ENCODE data around the gene ERMARD.

Gene ERMARD

DNA sequence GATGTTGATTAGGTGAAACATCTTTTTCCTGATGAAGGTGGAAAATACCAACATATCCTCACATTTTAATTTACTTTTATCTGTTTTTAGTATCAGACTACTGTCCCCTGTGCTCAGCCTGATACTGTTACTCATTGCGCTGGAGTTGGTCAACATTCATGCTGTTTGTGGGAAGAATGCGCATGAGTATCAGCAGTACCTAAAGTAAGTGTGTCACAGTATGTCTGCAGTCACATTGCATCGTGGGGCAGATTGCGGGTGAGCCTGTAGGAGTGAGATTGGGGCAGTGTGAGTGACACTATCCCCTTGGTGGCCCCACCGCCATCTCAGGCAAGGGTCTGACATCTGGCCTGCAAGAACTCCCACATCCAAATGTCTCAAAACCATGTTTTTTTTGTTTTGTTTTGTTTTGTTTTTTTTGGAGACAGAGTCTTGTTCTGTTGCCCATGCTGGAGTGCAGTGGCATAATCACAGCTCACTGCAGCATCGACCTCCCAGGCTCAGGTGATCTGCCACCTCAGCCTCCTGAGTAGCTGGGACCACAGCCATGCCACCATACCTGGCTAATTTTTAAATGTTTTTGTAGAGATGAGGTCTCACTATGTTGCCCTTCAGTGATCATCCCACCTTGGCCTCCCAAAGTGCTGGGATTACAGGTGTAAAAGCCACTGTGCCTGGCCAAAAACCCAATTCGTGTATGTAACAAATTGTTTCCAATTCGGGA is 27.8 kb downstream of the ERMARD start:
- Histone ChIP-seq H3K27ac (ENCODE audit: low read depth, low read length) (no peak overlapping the region), H3K27me3 (ENCODE audit: control insufficient read depth, insufficient read depth, low read length) (no peaks in the 10 kb centered on the region), H3K36me3 (ENCODE audit: control insufficient read depth, insufficient read depth, low read length) (peaks cover 9% of the 10 kb centered on the region), H3K4me1 (ENCODE audit: control insufficient read depth, insufficient read depth, low read length) (no peaks in the 10 kb centered on the region), H3K4me3 (ENCODE audit: low read length) (no peak overlapping the region), H3K9ac (ENCODE audit: low read length) (no peak overlapping the region)

GRCh38 chr6:169779896-169780295 is 28.5 kb downstream of the ERMARD start:
- Histone ChIP-seq H3K4me3 (ENCODE audit: low read length) (no peak overlapping the region), H3K27me3 (ENCODE audit: control insufficient read depth, insufficient read depth, low read length) (no peaks in the 10 kb centered on the region), H3K4me1 (ENCODE audit: control insufficient read depth, insufficient read depth, low read length) (no peaks in the 10 kb centered on the region), H3K27ac (ENCODE audit: low read depth, low read length) (no peak overlapping the region), H3K36me3 (ENCODE audit: control insufficient read depth, insufficient read depth, low read length) (peaks cover 9% of the 10 kb centered on the region), H3K9ac (ENCODE audit: low read length) (no peak overlapping the region)

DNA sequence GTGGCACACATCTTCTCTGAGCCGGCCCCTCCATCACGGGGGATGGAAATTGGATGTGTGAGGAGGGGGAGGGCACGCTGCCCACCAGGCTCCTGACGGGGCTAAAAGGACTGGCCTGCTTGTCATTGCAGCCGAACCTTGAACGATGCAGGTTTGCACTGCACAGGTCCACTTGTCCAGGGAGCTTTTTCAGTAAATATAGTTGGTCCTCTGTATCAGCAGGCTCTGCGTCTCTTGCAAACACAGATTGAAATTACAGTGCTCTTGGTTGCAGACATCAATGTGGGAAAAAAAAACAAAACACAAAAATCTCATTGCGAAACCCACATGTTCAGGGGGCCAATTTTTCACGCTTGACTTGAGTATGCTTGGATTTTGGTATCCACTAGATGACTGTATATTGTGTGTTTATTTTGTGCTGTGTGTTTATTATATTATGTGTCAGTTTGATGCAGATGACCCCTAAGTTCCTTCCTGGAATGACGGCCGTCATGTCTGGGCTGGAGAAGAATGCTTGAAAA is 29.2 kb downstream of the ERMARD start:
- no peaks in the 10 kb centered on the region for H3K4me1 ChIP-seq (ENCODE audit: control insufficient read depth, insufficient read depth, low read length)
- no peaks in the 10 kb centered on the region for H3K27me3 ChIP-seq (ENCODE audit: control insufficient read depth, insufficient read depth, low read length)
- peaks cover 9% of the 10 kb centered on the region for H3K36me3 ChIP-seq (ENCODE audit: control insufficient read depth, insufficient read depth, low read length)
- no peak overlapping the region for H3K27ac ChIP-seq (ENCODE audit: low read depth, low read length)
- no peak overlapping the region for H3K4me3 ChIP-seq (ENCODE audit: low read length)
- no peak overlapping the region for H3K9ac ChIP-seq (ENCODE audit: low read length)

DNA sequence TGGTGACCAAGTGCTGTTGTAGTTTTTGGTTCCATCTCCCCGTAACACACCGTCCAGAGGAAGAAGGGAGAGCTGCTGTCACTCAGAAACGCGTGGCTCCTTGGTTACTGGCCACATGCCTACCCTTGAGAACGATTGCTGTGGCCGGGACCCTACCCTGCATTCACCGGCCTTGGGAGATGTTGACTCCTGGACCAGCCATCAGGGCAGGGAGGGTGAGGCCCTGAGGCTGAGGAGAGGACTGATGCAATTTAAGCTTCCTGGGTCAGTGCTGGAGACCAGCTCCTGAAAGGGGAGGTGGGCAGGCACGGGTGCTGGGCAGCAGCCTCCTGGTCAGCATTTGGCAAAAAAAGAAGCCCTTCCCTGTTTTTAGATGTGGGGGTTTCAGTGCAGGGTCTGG is 31.5 kb downstream of the ERMARD start:
- Histone ChIP-seq H3K9ac (ENCODE audit: low read length) (no peak overlapping the region), H3K27ac (ENCODE audit: low read depth, low read length) (no peak overlapping the region), H3K4me3 (ENCODE audit: low read length) (no peak overlapping the region), H3K36me3 (ENCODE audit: control insufficient read depth, insufficient read depth, low read length) (no peaks in the 10 kb centered on the region), H3K27me3 (ENCODE audit: control insufficient read depth, insufficient read depth, low read length) (no peaks in the 10 kb centered on the region), H3K4me1 (ENCODE audit: control insufficient read depth, insufficient read depth, low read length) (no peaks in the 10 kb centered on the region)

DNA sequence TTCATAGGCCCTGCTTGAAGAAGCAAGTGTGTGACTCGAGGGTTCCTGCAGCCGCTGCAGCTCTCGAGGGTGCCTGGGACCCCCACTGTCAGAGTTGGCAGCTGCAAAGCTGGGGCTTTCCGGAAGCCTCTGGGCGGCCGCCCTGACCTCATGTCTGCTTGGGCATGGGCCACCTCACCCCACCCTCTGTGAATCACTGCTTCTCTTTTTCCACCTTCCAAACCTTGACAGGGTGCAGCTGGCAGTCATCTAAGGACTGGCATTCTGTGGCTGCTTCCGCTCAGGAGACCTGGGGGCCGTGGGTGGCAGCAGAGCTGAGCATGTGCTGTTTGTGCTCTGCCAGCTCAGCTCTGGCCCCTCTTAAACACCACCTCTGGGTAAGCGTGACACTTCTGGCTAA is 32.0 kb downstream of the ERMARD start:
- no peaks in the 10 kb centered on the region for H3K36me3 ChIP-seq (ENCODE audit: control insufficient read depth, insufficient read depth, low read length)

GRCh38 chr6:169783971-169784820 is 32.8 kb downstream of the ERMARD start:
- Histone ChIP-seq H3K27me3 (ENCODE audit: control insufficient read depth, insufficient read depth, low read length) (no peaks in the 10 kb centered on the region), H3K36me3 (ENCODE audit: control insufficient read depth, insufficient read depth, low read length) (no peaks in the 10 kb centered on the region), H3K4me3 (ENCODE audit: low read length) (no peak overlapping the region), H3K4me1 (ENCODE audit: control insufficient read depth, insufficient read depth, low read length) (no peaks in the 10 kb centered on the region), H3K9ac (ENCODE audit: low read length) (no peak overlapping the region), H3K27ac (ENCODE audit: low read depth, low read length) (no peak overlapping the region)

More for the DNA sequence above, 32.0 kb downstream of the ERMARD start:
- no peaks in the 10 kb centered on the region for H3K4me1 ChIP-seq (ENCODE audit: control insufficient read depth, insufficient read depth, low read length)
- no peak overlapping the region for H3K27ac ChIP-seq (ENCODE audit: low read depth, low read length)
- no peak overlapping the region for H3K9ac ChIP-seq (ENCODE audit: low read length)
- no peak overlapping the region for H3K4me3 ChIP-seq (ENCODE audit: low read length)
- no peaks in the 10 kb centered on the region for H3K27me3 ChIP-seq (ENCODE audit: control insufficient read depth, insufficient read depth, low read length)

DNA sequence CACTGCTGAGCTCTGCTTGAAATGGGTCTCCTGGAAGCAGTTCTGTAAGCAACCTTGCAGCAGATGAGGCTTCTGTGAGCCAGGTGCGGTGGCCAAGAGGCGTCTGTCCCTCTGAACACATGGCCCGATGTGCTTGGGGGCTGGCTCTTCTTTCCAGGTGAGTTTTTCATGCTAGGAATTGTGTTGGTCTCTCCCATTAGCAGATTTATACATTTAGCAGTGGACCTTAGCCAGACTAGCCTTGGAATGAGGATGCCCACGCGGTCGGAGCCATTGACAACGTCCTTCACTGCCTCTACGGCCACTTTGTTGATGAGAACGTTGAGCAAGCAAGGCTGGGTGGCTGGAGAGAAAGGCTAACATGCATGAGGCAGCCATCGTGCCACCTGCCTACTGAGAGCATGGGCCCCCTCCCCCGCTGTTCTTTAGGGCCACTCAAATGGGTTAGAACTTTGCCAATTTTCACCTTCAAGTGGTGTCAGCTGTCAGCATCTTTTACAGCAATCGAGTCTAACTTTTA is 33.5 kb downstream of the ERMARD start:
- Histone ChIP-seq H3K9ac (ENCODE audit: low read length) (no peak overlapping the region), H3K27me3 (ENCODE audit: control insufficient read depth, insufficient read depth, low read length) (no peaks in the 10 kb centered on the region), H3K27ac (ENCODE audit: low read depth, low read length) (no peak overlapping the region), H3K4me3 (ENCODE audit: low read length) (no peak overlapping the region), H3K36me3 (ENCODE audit: control insufficient read depth, insufficient read depth, low read length) (no peaks in the 10 kb centered on the region), H3K4me1 (ENCODE audit: control insufficient read depth, insufficient read depth, low read length) (no peaks in the 10 kb centered on the region)

DNA sequence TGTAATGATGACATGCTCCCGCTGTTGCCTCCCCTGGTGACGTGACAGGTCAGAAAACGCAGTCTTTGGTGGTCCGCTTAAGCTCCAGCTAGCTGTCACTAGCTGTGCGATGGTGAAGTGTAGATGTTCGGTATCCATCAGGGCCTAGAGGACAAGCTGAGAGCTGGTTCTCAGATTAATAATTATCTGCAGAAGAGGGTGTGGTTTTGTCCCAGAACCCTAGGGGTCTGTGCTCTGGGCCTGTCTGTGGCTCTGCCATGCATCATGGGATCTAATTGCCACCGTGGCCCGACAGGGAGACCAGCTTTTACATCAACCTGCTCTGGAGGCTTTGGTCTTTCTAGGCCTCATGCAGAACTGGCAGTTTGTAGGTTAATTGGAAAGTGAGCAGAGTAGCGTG is 34.1 kb downstream of the ERMARD start:
- Histone ChIP-seq H3K36me3 (ENCODE audit: control insufficient read depth, insufficient read depth, low read length) (no peaks in the 10 kb centered on the region), H3K9ac (ENCODE audit: low read length) (no peak overlapping the region), H3K27ac (ENCODE audit: low read depth, low read length) (no peak overlapping the region), H3K4me3 (ENCODE audit: low read length) (no peak overlapping the region), H3K27me3 (ENCODE audit: control insufficient read depth, insufficient read depth, low read length) (no peaks in the 10 kb centered on the region), H3K4me1 (ENCODE audit: control insufficient read depth, insufficient read depth, low read length) (no peaks in the 10 kb centered on the region)

- no peak overlapping the region for H3K27ac ChIP-seq (ENCODE audit: low read depth, low read length)
- H3K9ac ChIP-seq (ENCODE audit: low read length), result no peak overlapping the region
- no peaks in the 10 kb centered on the region for H3K27me3 ChIP-seq (ENCODE audit: control insufficient read depth, insufficient read depth, low read length)
- H3K4me3 ChIP-seq (ENCODE audit: low read length), result no peak overlapping the region
- H3K4me1 ChIP-seq (ENCODE audit: control insufficient read depth, insufficient read depth, low read length), result no peaks in the 10 kb centered on the region
- H3K36me3 ChIP-seq (ENCODE audit: control insufficient read depth, insufficient read depth, low read length), result no peaks in the 10 kb centered on the region
Measured at GRCh38 chr6:169786349-169786748, 34.9 kb downstream of the ERMARD start.

DNA sequence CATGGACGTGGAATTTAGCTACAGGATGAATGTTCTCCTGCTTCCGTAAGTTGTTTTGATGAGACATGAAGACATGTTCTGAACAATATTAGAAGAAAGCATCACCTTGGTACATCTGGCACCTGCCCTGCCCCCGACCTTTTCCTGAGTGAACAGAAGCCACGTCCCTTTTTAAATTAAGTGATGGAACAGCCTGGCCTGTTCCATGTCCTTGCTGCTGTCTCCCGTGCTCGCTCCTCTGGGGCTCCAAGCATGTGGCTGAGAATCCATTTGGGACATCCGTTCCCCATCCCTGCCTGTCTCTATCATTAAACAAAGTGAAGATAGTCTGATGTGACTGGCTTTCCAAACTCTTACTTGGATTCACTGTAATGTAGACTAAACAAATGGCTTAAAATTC is 36.4 kb downstream of the ERMARD start:
- Histone ChIP-seq H3K4me3 (ENCODE audit: low read length) (no peak overlapping the region), H3K9ac (ENCODE audit: low read length) (no peak overlapping the region), H3K27me3 (ENCODE audit: control insufficient read depth, insufficient read depth, low read length) (no peaks in the 10 kb centered on the region), H3K4me1 (ENCODE audit: control insufficient read depth, insufficient read depth, low read length) (no peaks in the 10 kb centered on the region), H3K27ac (ENCODE audit: low read depth, low read length) (no peak overlapping the region), H3K36me3 (ENCODE audit: control insufficient read depth, insufficient read depth, low read length) (no peaks in the 10 kb centered on the region)

DNA sequence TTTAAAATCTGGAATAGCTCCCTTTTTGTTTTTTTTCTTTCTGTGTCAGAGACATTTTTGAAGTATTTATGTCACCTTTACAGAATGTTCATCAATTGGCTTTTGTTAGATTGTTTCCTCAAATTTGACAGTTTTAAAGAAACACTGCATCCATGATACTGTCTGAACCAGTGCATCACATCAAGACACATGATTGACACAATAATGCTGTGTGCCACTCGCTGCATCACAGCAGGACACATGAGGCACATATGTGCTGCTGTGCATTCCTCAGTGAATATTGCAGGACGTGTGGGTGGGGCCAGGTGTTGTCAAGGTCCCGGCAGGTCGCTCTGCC is 37.4 kb downstream of the ERMARD start:
- H3K36me3 ChIP-seq (ENCODE audit: control insufficient read depth, insufficient read depth, low read length), result no peaks in the 10 kb centered on the region
- no peaks in the 10 kb centered on the region for H3K27me3 ChIP-seq (ENCODE audit: control insufficient read depth, insufficient read depth, low read length)
- no peak overlapping the region for H3K4me3 ChIP-seq (ENCODE audit: low read length)
- no peak overlapping the region for H3K9ac ChIP-seq (ENCODE audit: low read length)
- no peaks in the 10 kb centered on the region for H3K4me1 ChIP-seq (ENCODE audit: control insufficient read depth, insufficient read depth, low read length)
- no peak overlapping the region for H3K27ac ChIP-seq (ENCODE audit: low read depth, low read length)

DNA sequence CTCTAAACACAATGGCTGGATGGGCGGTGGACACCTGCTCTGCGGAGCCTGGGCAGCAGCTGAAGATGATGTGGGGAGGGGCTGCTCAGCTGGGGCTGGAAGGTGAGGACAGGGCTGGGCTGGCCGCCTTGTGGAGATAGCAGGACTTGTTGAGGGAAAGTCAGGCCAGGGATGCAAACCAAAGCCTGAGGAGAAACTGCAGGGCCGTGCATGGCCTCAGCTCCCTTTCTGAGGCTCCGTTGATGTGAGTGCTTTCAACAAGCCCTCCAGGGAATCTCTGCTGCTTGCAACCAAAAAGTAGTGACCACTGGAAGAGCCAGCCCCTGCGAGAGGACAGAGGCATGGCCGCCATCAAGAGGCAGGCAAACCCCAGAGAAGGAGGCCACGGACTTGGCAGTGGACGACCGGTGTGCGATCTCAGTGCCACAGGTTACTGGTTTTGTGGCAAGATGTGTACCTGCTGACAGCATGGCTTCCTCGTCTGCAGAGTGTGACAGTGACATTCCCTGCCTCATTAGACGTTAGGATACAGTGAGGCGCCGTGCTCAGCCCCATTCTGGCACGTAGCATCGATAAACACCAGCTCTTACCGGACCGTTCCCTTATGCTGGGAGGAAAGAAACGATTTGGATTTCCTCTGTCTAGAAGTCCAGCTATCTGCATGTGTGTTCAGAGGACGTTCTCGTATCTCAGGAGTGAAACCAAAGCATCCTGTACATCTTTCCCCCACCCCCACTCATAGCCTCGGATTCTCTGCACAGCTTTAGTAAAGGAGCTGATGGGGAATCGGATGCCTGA is 37.9 kb downstream of the ERMARD start:
- Histone ChIP-seq H3K4me1 (ENCODE audit: control insufficient read depth, insufficient read depth, low read length) (no peaks in the 10 kb centered on the region), H3K27me3 (ENCODE audit: control insufficient read depth, insufficient read depth, low read length) (no peaks in the 10 kb centered on the region), H3K36me3 (ENCODE audit: control insufficient read depth, insufficient read depth, low read length) (no peaks in the 10 kb centered on the region), H3K9ac (ENCODE audit: low read length) (no peak overlapping the region), H3K27ac (ENCODE audit: low read depth, low read length) (no peak overlapping the region), H3K4me3 (ENCODE audit: low read length) (peak overlapping the region; percentile 76)
